Gastroesophageal sphincter (tissue), 4 donors: ENCODE measurements around the gene MAN1C1. TPM values are rescaled to one million over a fixed set of nuclear protein-coding genes. Genes with fewer than 3 reads are reported as not detected.

ENCODE experiments used
- ATAC-seq: fragments of 150-250 bp; one replicate; pipeline ENCODE4 v1.9.1; 2016; ENCODE audit warnings: mild to moderate bottlenecking, moderate library complexity
- H3K27ac ChIP-seq, 4 donors: fragments of 200-600 bp; sonication (generic) in 3 of 4; 1 replicate in 3 of 4; 2 replicates in 1 of 4; pipeline ENCODE4 v1.5.1; 2016 to 2019
- H3K27me3 ChIP-seq: fragments of 200-600 bp; sonication (generic); one replicate; pipeline ENCODE4 v1.5.1; 2019
- H3K36me3 ChIP-seq, 2 donors: fragments of 200-600 bp; sonication (generic); one replicate each; pipeline ENCODE4 v1.5.1; 2019; ENCODE audit warnings: control low read depth in 1 of 2
- H3K4me1 ChIP-seq, 3 donors: fragments of 200-600 bp; sonication (generic); 1 replicate in 2 of 3; 2 replicates in 1 of 3; pipeline ENCODE4 v1.5.1; 2016 to 2019; ENCODE audit warnings: control low read depth in 2 of 3
- H3K4me3 ChIP-seq, 2 donors: fragments of 200-600 bp; sonication (generic); one replicate each; pipeline ENCODE4 v1.5.1; 2019; ENCODE audit warnings: mild to moderate bottlenecking in 1 of 2, moderate library complexity in 1 of 2
- H3K9me3 ChIP-seq, 3 donors: fragments of 200-600 bp; sonication (generic); one replicate each; pipeline ENCODE4 v1.5.1; 2017 to 2019; ENCODE audit warnings: control low read depth in 2 of 3
- EP300 ChIP-seq: sonication (generic); formaldehyde crosslinking; IDR thresholded peaks from one replicate; pipeline ENCODE4 v1.6.1; 2017; ENCODE audit warnings: antibody characterized with exemption, mild to moderate bottlenecking
- POLR2A ChIP-seq, 2 donors: fragments of 450-650 bp; IDR thresholded peaks; one replicate each; pipeline ENCODE4 v1.6.1; 2017; ENCODE audit warnings: antibody characterized with exemption in 2 of 2, mild to moderate bottlenecking in 2 of 2, moderate library complexity in 1 of 2
- POLR2AphosphoS5 ChIP-seq: sonication (generic); formaldehyde crosslinking; IDR thresholded peaks from one replicate; pipeline ENCODE4 v1.6.1; 2017; ENCODE audit warnings: antibody characterized with exemption
- WGBS, 2 donors: methylation state at CpG; one replicate each; pipeline ENCODE4 v1.1.5; 2018; ENCODE audit warnings: low coverage in 1 of 2; 5-methylcytosine and 5-hydroxymethylcytosine counted together
- total RNA-seq, 4 donors: library from RNA; depleted of rRNA; stranded (reverse); fragments of >200 nt; gene quantifications; one replicate each; pipeline ENCODE4 v1.1.0, GENCODE V29; 2016
- TF ChIP-seq, protein P1 (sequence below), 4 experiments: fragments of 200-600 bp in 2 of 4; fragments of 450-650 bp in 2 of 4; sonication (generic) in 1 of 4; IDR thresholded peaks; one replicate each; pipeline ENCODE4 v1.5.1; 2017 to 2019; ENCODE audit warnings: antibody characterized with exemption in 4 of 4, mild to moderate bottlenecking in 2 of 4, moderate library complexity in 2 of 4

Gene MAN1C1
- total RNA-seq, 4 donors from 2014 or later, result 20.0 to 38.1 (median 27.8) TPM

DNA sequence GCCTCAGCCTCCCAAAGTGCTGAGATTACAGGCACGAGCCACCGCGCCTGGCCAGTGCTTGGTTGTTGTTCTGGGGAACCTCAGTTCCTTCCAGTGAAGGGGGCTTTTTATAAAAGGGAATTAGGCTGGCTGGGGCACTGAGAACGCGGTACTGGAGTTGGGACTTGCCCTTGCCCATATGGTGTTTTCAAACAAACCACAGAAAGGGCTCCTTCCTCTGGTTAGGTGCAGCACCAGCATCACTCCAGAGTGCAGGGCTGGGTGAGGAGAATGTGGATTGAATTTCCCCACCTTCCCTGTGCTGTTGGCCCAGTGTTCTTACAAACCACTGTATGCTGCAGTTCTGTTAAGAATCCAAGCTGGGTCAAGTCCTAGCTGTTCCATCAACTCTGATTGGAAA, 5.3 kb downstream of the MAN1C1 start:
- Histone ChIP-seq H3K36me3 (no peaks in the 10 kb centered on the region), H3K27me3 (no peaks in the 10 kb centered on the region), H3K9me3 (no peaks in the 10 kb centered on the region), H3K27ac (peak overlapping the region in 2 of 4 donors; percentile 20 to 91), H3K4me1 (peaks cover 0 to 67% (median 23%) of the 10 kb centered on the region in 3 donors), H3K4me3 (no peak overlapping the region)
- ATAC-seq, result no peak
- TF ChIP-seq POLR2AphosphoS5, result no peak
- no peak for TF ChIP-seq EP300
- TF ChIP-seq, protein P1, sequence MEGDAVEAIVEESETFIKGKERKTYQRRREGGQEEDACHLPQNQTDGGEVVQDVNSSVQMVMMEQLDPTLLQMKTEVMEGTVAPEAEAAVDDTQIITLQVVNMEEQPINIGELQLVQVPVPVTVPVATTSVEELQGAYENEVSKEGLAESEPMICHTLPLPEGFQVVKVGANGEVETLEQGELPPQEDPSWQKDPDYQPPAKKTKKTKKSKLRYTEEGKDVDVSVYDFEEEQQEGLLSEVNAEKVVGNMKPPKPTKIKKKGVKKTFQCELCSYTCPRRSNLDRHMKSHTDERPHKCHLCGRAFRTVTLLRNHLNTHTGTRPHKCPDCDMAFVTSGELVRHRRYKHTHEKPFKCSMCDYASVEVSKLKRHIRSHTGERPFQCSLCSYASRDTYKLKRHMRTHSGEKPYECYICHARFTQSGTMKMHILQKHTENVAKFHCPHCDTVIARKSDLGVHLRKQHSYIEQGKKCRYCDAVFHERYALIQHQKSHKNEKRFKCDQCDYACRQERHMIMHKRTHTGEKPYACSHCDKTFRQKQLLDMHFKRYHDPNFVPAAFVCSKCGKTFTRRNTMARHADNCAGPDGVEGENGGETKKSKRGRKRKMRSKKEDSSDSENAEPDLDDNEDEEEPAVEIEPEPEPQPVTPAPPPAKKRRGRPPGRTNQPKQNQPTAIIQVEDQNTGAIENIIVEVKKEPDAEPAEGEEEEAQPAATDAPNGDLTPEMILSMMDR (IDR thresholded peaks at IDR 0.05), result no peak
- WGBS, 2 donors, result no CpG with 5 or more reads among the region's 5 CpGs

DNA sequence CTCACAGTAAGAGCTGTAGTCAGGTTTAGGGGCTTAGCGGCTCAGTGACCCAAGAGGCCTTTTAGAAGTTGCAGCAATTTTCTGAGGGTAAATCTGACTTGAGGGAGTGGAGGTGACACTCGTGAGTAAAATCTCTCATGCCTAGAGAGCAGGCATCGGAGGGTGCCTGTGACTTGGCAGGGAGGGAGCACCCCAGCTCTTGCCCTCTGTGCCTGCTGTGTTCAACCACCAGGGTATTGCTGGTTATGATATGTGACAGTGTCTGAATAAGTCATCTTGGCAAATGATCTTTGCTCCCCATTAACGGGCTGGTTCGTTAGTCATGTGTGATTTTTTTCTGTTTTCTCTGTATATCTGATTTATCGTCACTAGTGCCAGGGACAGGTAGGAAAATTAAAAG, 5.9 kb downstream of the MAN1C1 start:
- no peaks in the 10 kb centered on the region for H3K9me3 ChIP-seq
- no peaks in the 10 kb centered on the region for H3K36me3 ChIP-seq
- ATAC-seq, result no peak
- WGBS, 2 donors, result 67 to 82% methylated on average over 1 to 6 of the region's 6 CpGs
- no peak overlapping the region for H3K4me3 ChIP-seq
- H3K27me3 ChIP-seq, result no peaks in the 10 kb centered on the region
- peak overlapping the region in 2 of 4 donors; percentile 20 to 91 for H3K27ac ChIP-seq
- peaks cover 0 to 66% (median 23%) of the 10 kb centered on the region in 3 donors for H3K4me1 ChIP-seq
- TF ChIP-seq EP300 (no peak), POLR2A (IDR thresholded peaks at IDR 0.05) (no peak), POLR2AphosphoS5 (no peak)
- TF ChIP-seq, protein P1 (IDR thresholded peaks at IDR 0.05), result peak in 1 of 4 experiments; percentile 24

DNA sequence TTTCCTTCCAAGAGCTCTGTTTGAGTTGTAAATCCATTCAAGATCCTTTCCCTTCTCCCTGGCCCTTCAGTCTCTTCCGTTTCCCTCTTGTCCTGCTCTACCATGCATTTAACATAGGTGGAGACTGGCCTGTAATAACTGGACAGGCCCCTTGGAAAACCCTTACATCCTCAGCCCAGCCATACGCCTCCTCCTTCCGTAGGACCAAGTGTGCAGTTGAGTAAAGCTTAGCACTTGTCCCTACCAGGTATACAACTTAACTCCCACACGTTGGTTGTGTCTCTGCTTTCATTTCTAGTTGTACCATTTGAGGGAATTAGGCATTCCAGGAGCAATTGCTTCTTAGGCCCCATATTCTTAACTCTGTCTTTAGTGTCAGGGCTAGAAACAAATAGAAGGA, 6.4 kb downstream of the MAN1C1 start:
- Histone ChIP-seq H3K4me1 (peaks cover 0 to 62% (median 19%) of the 10 kb centered on the region in 3 donors), H3K9me3 (no peaks in the 10 kb centered on the region), H3K27me3 (no peaks in the 10 kb centered on the region), H3K36me3 (no peaks in the 10 kb centered on the region), H3K27ac (peak overlapping the region in 1 of 4 donors; percentile 91), H3K4me3 (no peak overlapping the region)
- ATAC-seq, result no peak
- 71 to 80% methylated on average over 1 to 4 of the region's 4 CpGs for WGBS, 2 donors
- TF ChIP-seq, protein P1 (IDR thresholded peaks at IDR 0.05), result no peak
- TF ChIP-seq POLR2AphosphoS5 (no peak), POLR2A (IDR thresholded peaks at IDR 0.05) (no peak), EP300 (no peak)

DNA sequence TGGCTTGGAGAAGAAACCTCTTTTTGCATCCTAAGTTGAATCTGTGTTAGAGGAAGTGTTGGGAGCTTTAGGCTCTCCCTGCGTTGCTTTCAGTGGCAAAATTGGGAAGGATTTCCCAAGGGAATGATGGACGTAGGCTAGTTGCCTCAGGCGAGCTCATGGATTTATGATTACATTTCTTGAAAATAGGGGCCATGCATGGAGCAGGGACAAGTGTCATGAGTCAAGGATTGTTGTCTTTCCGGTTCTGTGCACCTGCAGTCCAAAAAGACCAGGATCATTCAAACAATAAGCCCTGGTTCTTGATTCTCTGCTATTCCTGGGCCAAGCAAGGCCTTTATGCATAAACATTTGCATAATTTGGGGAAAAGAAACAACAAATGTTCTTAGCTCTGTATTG, 7.1 kb downstream of the MAN1C1 start:
- 94 to 100% methylated on average over 1 to 3 of the region's 4 CpGs for WGBS, 2 donors
- Histone ChIP-seq H3K27me3 (no peaks in the 10 kb centered on the region), H3K36me3 (no peaks in the 10 kb centered on the region), H3K9me3 (no peaks in the 10 kb centered on the region), H3K4me1 (peaks cover 0 to 54% (median 13%) of the 10 kb centered on the region in 3 donors), H3K27ac (peak overlapping the region in 2 of 4 donors; percentile 15 to 91), H3K4me3 (no peak overlapping the region)
- TF ChIP-seq EP300, result no peak
- no peak for TF ChIP-seq POLR2A (IDR thresholded peaks at IDR 0.05)
- no peak for TF ChIP-seq POLR2AphosphoS5
- TF ChIP-seq, protein P1 (IDR thresholded peaks at IDR 0.05), result no peak
- ATAC-seq, result no peak

DNA sequence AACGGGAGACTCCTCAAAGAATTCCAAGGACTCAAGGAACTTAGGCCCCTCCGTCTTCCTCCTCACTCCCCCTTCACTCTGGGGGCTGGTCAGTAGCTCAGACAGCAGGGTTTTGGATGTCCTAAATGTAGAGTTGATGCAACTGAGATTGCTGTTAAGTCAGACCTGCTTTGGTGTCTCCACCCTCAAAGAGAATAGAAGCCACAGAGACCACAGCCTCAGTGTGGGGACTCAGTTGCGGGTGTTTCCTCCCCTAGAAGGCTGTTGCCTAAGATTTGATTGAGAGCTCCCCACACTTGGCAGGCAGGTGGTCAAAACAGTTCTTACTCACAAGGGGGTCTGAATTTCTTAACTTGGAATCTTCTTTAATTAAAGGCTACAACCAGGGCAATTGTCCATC, 7.6 kb downstream of the MAN1C1 start:
- H3K4me1 ChIP-seq, result peaks cover 0 to 50% (median 9%) of the 10 kb centered on the region in 3 donors
- no peak for ATAC-seq
- 100% methylated on average over 1 to 3 of the region's 3 CpGs for WGBS, 2 donors
- no peaks in the 10 kb centered on the region for H3K9me3 ChIP-seq
- no peaks in the 10 kb centered on the region for H3K36me3 ChIP-seq
- no peak overlapping the region for H3K4me3 ChIP-seq
- TF ChIP-seq EP300 (no peak), POLR2A (IDR thresholded peaks at IDR 0.05) (no peak)
- peak overlapping the region in 1 of 4 donors; percentile 91 for H3K27ac ChIP-seq
- no peaks in the 10 kb centered on the region for H3K27me3 ChIP-seq
